Vagina (tissue), 2 donors: ENCODE measurements around the gene CAMK2N1. TPM values are rescaled to one million over a fixed set of nuclear protein-coding genes. Genes with fewer than 3 reads are reported as not detected.

Experiments used
- DNase-seq, 2 donors: peaks; one replicate each; pipeline ENCODE4 v3.0.0-alpha.2; 2017; ENCODE audit errors: extremely low spot score in 2 of 2
- H3K27ac ChIP-seq: fragments of 200-600 bp; sonication (generic); one replicate; pipeline ENCODE4 v1.5.1; 2019
- H3K27me3 ChIP-seq: fragments of 200-600 bp; sonication (generic); one replicate; pipeline ENCODE4 v1.5.1; 2019
- H3K36me3 ChIP-seq, 2 donors: fragments of 200-600 bp; sonication (generic); one replicate each; pipeline ENCODE4 v1.5.1; 2017 to 2019
- H3K4me1 ChIP-seq: fragments of 200-600 bp; sonication (generic); one replicate; pipeline ENCODE4 v1.5.1; 2019
- H3K4me3 ChIP-seq, 2 donors: fragments of 200-600 bp; sonication (generic); 1 replicate in 1 of 2; 2 replicates in 1 of 2; pipeline ENCODE4 v1.5.1; 2016 to 2019
- H3K9me3 ChIP-seq: fragments of 200-600 bp; sonication (generic); one replicate; pipeline ENCODE4 v1.5.1; 2019
- POLR2A ChIP-seq, 2 donors: fragments of 450-650 bp; IDR thresholded peaks; one replicate each; pipeline ENCODE4 v1.6.1; 2017; ENCODE audit warnings: antibody characterized with exemption in 2 of 2, mild to moderate bottlenecking in 2 of 2, moderate library complexity in 2 of 2
- POLR2AphosphoS5 ChIP-seq, 2 donors: sonication (generic); formaldehyde crosslinking; IDR thresholded peaks; one replicate each; pipeline ENCODE4 v1.9.0; 2017; ENCODE audit warnings: antibody characterized with exemption in 2 of 2, mild to moderate bottlenecking in 2 of 2, low read depth in 1 of 2; ENCODE audit not compliant: insufficient read depth in 1 of 2
- intact Hi-C: fragments of 100-400 bp; cut with DNase I; formaldehyde crosslinking; loops from one replicate; pipeline ENCODE4 v1.15.1; 2023
- total RNA-seq: library from RNA; depleted of rRNA; stranded (reverse); fragments of >200 nt; gene quantifications from one replicate; pipeline ENCODE4 v1.2.3, GENCODE V29; 2016
- TF ChIP-seq, protein P1 (sequence below), 3 experiments: fragments of 450-650 bp in 2 of 3; fragments of 200-600 bp in 1 of 3; sonication (generic) in 1 of 3; IDR thresholded peaks; one replicate each; pipeline ENCODE4 v1.5.1; 2017 to 2019; ENCODE audit warnings: antibody characterized with exemption in 3 of 3, mild to moderate bottlenecking in 2 of 3, moderate library complexity in 2 of 3

Gene CAMK2N1
- total RNA-seq, 1 donor from 2014 or later = 18.9 TPM

DNA sequence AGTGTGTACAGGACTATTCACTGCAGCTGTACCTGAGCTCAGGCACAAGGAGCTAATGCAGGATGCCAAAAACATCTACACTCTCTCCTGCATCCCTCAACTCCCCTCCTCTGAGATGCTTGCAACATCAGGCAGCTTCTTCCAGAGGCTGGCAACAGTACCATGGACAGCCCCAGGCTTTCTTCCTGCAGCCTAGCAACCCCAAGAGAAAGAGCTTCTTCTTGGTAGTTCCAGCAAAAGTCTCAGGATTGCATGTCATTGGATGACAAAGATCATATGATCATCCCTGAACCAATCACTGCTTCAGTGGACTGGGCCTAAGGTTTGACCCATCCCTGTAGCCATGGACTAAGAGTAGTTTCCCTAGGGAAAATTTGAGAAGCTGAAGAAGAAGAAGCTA is 46.7 kb downstream of the CAMK2N1 start:
- no peaks in the 10 kb centered on the region for H3K4me1 ChIP-seq
- H3K9me3 ChIP-seq = no peaks in the 10 kb centered on the region
- intact Hi-C loops = no loop called here
- H3K36me3 ChIP-seq = no peaks in the 10 kb centered on the region
- H3K27ac ChIP-seq = no peak overlapping the region
- TF ChIP-seq POLR2AphosphoS5 (IDR thresholded peaks at IDR 0.05; ENCODE audit: insufficient read depth in 1 of 2, low read depth in 1 of 2) (no peak), POLR2A (IDR thresholded peaks at IDR 0.05) (no peak)
- TF ChIP-seq, protein P1, sequence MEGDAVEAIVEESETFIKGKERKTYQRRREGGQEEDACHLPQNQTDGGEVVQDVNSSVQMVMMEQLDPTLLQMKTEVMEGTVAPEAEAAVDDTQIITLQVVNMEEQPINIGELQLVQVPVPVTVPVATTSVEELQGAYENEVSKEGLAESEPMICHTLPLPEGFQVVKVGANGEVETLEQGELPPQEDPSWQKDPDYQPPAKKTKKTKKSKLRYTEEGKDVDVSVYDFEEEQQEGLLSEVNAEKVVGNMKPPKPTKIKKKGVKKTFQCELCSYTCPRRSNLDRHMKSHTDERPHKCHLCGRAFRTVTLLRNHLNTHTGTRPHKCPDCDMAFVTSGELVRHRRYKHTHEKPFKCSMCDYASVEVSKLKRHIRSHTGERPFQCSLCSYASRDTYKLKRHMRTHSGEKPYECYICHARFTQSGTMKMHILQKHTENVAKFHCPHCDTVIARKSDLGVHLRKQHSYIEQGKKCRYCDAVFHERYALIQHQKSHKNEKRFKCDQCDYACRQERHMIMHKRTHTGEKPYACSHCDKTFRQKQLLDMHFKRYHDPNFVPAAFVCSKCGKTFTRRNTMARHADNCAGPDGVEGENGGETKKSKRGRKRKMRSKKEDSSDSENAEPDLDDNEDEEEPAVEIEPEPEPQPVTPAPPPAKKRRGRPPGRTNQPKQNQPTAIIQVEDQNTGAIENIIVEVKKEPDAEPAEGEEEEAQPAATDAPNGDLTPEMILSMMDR (IDR thresholded peaks at IDR 0.05) = no peak
- no peak for DNase-seq
- H3K4me3 ChIP-seq = no peak overlapping the region
- no peaks in the 10 kb centered on the region for H3K27me3 ChIP-seq

DNA sequence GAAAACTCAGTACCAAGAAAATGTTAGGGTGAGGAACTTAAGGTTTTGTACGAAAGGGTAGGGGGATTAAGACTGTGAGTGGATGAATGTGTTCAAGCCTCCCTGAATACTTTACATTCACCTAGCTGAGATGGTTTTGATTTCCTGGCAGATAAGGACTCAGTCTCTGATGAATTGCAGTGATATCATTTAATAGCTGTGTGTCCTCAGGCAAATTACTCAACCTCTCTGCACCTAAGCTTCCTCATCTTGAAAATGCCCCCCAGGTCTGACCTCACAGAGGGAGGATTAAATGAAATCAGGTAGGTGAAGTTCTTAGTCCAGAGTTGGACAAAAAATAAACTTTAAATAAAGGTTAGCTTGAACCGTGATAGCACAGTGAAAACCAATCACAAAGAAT is 48.4 kb downstream of the CAMK2N1 start:
- TF ChIP-seq, protein P1 (IDR thresholded peaks at IDR 0.05) = no peak
- TF ChIP-seq POLR2A (IDR thresholded peaks at IDR 0.05) = no peak
- no peak overlapping the region for H3K4me3 ChIP-seq
- H3K36me3 ChIP-seq = no peaks in the 10 kb centered on the region
- no peaks in the 10 kb centered on the region for H3K9me3 ChIP-seq
- H3K27me3 ChIP-seq = no peaks in the 10 kb centered on the region
- intact Hi-C loops = no loop called here
- DNase-seq = no peak
- H3K4me1 ChIP-seq = no peaks in the 10 kb centered on the region
- H3K27ac ChIP-seq = no peak overlapping the region

DNA sequence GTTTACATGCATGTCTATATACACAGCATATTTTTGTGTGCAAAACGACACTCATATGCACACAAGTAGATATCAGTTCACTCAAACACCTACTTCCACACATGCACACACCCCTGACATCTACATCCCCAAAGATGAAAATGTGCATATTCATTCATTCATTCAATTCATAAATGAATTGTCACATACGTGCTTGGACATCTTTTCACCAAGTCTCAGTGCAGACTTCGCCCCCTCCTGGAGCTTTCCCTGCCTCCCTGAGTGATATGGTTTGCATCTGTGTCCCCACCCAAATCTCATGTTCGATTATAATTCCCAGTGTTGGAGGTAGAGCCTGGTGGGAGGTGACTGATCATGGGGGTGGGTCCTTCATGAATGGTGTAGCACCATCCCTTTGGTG is 53.1 kb downstream of the CAMK2N1 start:
- Histone ChIP-seq H3K27ac (no peak overlapping the region), H3K27me3 (no peaks in the 10 kb centered on the region), H3K9me3 (no peaks in the 10 kb centered on the region), H3K4me1 (no peaks in the 10 kb centered on the region), H3K36me3 (no peaks in the 10 kb centered on the region), H3K4me3 (no peak overlapping the region)
- no peak for DNase-seq
- intact Hi-C loops = no loop called here
- TF ChIP-seq, protein P1 (IDR thresholded peaks at IDR 0.05) = no peak
- TF ChIP-seq POLR2A (IDR thresholded peaks at IDR 0.05) (no peak), POLR2AphosphoS5 (IDR thresholded peaks at IDR 0.05; ENCODE audit: insufficient read depth in 1 of 2, low read depth in 1 of 2) (no peak)

Other genes with a start within 250 kb of the CAMK2N1 start
- not detected for gene VWA5B1, start 195.3 kb downstream of the CAMK2N1 start, total RNA-seq
- gene MUL1, start 21.9 kb upstream of the CAMK2N1 start, total RNA-seq = 19.9 TPM
- gene FAM43B, start 66.4 kb upstream of the CAMK2N1 start, total RNA-seq = not detected
- 16.0 TPM for gene CDA, start 102.9 kb upstream of the CAMK2N1 start, total RNA-seq
- 113 TPM for gene PINK1, start 147.2 kb upstream of the CAMK2N1 start, total RNA-seq
- 84.5 TPM for gene DDOST, start 175.2 kb upstream of the CAMK2N1 start, total RNA-seq
- 2.5 TPM for gene KIF17, start 231.8 kb upstream of the CAMK2N1 start, total RNA-seq
- gene SH2D5, start 246.5 kb upstream of the CAMK2N1 start, total RNA-seq = not detected